SK-N-SH treated with all-trans-retinoic acid at 6 μM for 48 hours (cell line): ENCODE results near the gene TCF12.

Source experiments
- ARNTL ChIP-seq: fragments of 450-650 bp; formaldehyde crosslinking; IDR thresholded peaks from 2 replicates; pipeline ENCODE4 v1.5.0; 2020; ENCODE audit warnings: low read depth, mild to moderate bottlenecking, moderate library complexity, borderline replicate concordance
- CREB5 ChIP-seq: fragments of 250-450 bp; sonication (Bioruptor Pico); IDR thresholded peaks from 2 replicates; pipeline ENCODE4 v1.5.1; 2020; ENCODE audit warnings: low read depth, mild to moderate bottlenecking, moderate library complexity
- ESRRG ChIP-seq: fragments of 250-450 bp; sonication (Bioruptor Pico); IDR thresholded peaks from 2 replicates; pipeline ENCODE4 v1.6.1; 2021; ENCODE audit warnings: mild to moderate bottlenecking
- PATZ1 ChIP-seq: fragments of 250-450 bp; sonication (Bioruptor Pico); IDR thresholded peaks from 2 replicates; pipeline ENCODE4 v1.8.0; 2020; ENCODE audit warnings: mild to moderate bottlenecking, moderate library complexity, borderline replicate concordance
- PPARA ChIP-seq: fragments of 250-450 bp; sonication (Bioruptor Pico); IDR thresholded peaks from 2 replicates; pipeline ENCODE4 v1.5.0; 2020; ENCODE audit warnings: mild to moderate bottlenecking, borderline replicate concordance
- RARB ChIP-seq: fragments of 250-450 bp; sonication (Bioruptor Pico); IDR thresholded peaks from 2 replicates; pipeline ENCODE4 v1.8.0; 2021; ENCODE audit warnings: mild to moderate bottlenecking, moderate library complexity
- TSHZ2 ChIP-seq: fragments of 250-450 bp; sonication (Bioruptor Pico); IDR thresholded peaks from 2 replicates; pipeline ENCODE4 v1.5.0; 2020; ENCODE audit warnings: mild to moderate bottlenecking, moderate library complexity
- ZC3H10 ChIP-seq: fragments of 250-450 bp; sonication (Bioruptor Pico); IDR thresholded peaks from 2 replicates; pipeline ENCODE4 v1.5.1; 2021; ENCODE audit warnings: mild to moderate bottlenecking, moderate library complexity
- ZFP30 ChIP-seq: fragments of 450-650 bp; formaldehyde crosslinking; IDR thresholded peaks from 2 replicates; pipeline ENCODE4 v1.5.0; 2022; ENCODE audit warnings: mild to moderate bottlenecking, moderate library complexity
- ZNF8 ChIP-seq: fragments of 450-650 bp; formaldehyde crosslinking; IDR thresholded peaks from 2 replicates; pipeline ENCODE4 v1.5.0; 2020; ENCODE audit warnings: mild to moderate bottlenecking, moderate library complexity

GRCh38 chr15:56920367-56920627 is 1.9 kb downstream of the TCF12 start:
- TF ChIP-seq ARNTL (CRISPR knock-in tag) (no peak), CREB5 (CRISPR knock-in tag) (no peak), ZNF8 (CRISPR knock-in tag) (no peak), PPARA (CRISPR knock-in tag) (no peak), ESRRG (CRISPR knock-in tag) (no peak), ZFP30 (CRISPR knock-in tag) (no peak), PATZ1 (no peak), TSHZ2 (no peak), RARB (no peak), ZC3H10 (CRISPR knock-in tag) (no peak)
